Caco-2 (cell line): ENCODE measurements around the gene WNT7A. TPM values are rescaled to one million over a fixed set of nuclear protein-coding genes. Genes with fewer than 3 reads are reported as not detected.

Source experiments
- BruUV-seq: library from RNA; stranded (reverse); fragments of 400-500 nt; replicated peaks from 2 replicates; lab custom pipeline; 2021; lab: Mats Ljungman, UMichigan
- CTCF ChIA-PET: fragments of 300-600 bp; sonication (Branson Sonifier 250); formaldehyde crosslinking; loops from one replicate; lab custom pipeline; 2022; ENCODE audit warnings: antibody characterized with exemption; lab: Charles Lee
- POLR2A ChIA-PET: fragments of 300-600 bp; sonication (Branson Sonifier 250); formaldehyde crosslinking; loops from one replicate; lab custom pipeline; 2022; ENCODE audit warnings: antibody characterized with exemption; lab: Charles Lee
- DNase-seq, 2 experiments: peaks; one replicate each; pipeline versions ENCODE4 v3.0.0 to v3.0.0-alpha.2; 2020 to 2022
- H3K27me3 ChIP-seq: replicated peaks from 2 replicates; pipeline ENCODE4 v1.6.0; 2011; ENCODE audit warnings: low read length; ENCODE audit not compliant: control insufficient read depth, insufficient read depth
- H3K36me3 ChIP-seq: 2 replicates; pipeline ENCODE4 v1.5.1; 2011; ENCODE audit warnings: low read length; ENCODE audit not compliant: control insufficient read depth, insufficient read depth
- H3K4me1 ChIP-seq: fragments of 250-450 bp; sonication (Bioruptor Pico); 2 replicates; pipeline ENCODE4 v1.5.1; 2020; ENCODE audit warnings: mild to moderate bottlenecking
- H3K4me3 ChIP-seq: 2 replicates; pipeline ENCODE4 v1.5.1; 2011; ENCODE audit warnings: low read depth, mild to moderate bottlenecking, control low read depth, low read length
- H3K9me3 ChIP-seq: fragments of 250-450 bp; sonication (Bioruptor Pico); 2 replicates; pipeline ENCODE4 v1.5.1; 2020; ENCODE audit warnings: mild to moderate bottlenecking, moderate library complexity
- H3K27ac Mint-ChIP-seq: one replicate; pipeline ENCODE4 v1.8.0; 2022; ENCODE audit warnings: mixed read lengths; ENCODE audit not compliant: unreplicated experiment
- H3K27me3 Mint-ChIP-seq: one replicate; pipeline ENCODE4 v1.8.0; 2022; ENCODE audit warnings: mixed read lengths; ENCODE audit not compliant: insufficient read depth, unreplicated experiment
- H3K36me3 Mint-ChIP-seq: one replicate; pipeline ENCODE4 v1.8.0; 2022; ENCODE audit warnings: mild to moderate bottlenecking, mixed read lengths; ENCODE audit not compliant: insufficient read depth, unreplicated experiment
- H3K4me1 Mint-ChIP-seq: one replicate; pipeline ENCODE4 v1.8.0; 2022; ENCODE audit warnings: low read depth, mixed read lengths; ENCODE audit not compliant: unreplicated experiment
- H3K4me3 Mint-ChIP-seq: one replicate; pipeline ENCODE4 v1.8.0; 2022; ENCODE audit warnings: mild to moderate bottlenecking, moderate library complexity, mixed read lengths; ENCODE audit not compliant: unreplicated experiment
- H3K9me3 Mint-ChIP-seq: one replicate; pipeline ENCODE4 v1.8.0; 2022; ENCODE audit warnings: mixed read lengths; ENCODE audit not compliant: unreplicated experiment
- CTCF ChIP-seq, 2 experiments: fragments of 200-600 bp in 1 of 2; IDR thresholded peaks; 1 replicate in 1 of 2; 2 replicates in 1 of 2; pipeline versions ENCODE4 v1.5.1 to v1.8.0; 2011 to 2022; ENCODE audit warnings: antibody characterized with exemption in 1 of 2, control low read depth in 1 of 2, inconsistent platforms in 1 of 2, low read depth in 1 of 2, low read length in 1 of 2, mild to moderate bottlenecking in 1 of 2, moderate library complexity in 1 of 2; ENCODE audit not compliant: insufficient read depth in 1 of 2, severe bottlenecking in 1 of 2, unreplicated experiment in 1 of 2
- intact Hi-C: fragments of 100-400 bp; cut with micrococcal nuclease; formaldehyde crosslinking; loops from one replicate; pipeline ENCODE4 v1.10.0; 2022; ENCODE audit not compliant: unreplicated experiment
- total RNA-seq: library from RNA; stranded (reverse); gene quantifications from 2 replicates; pipeline ENCODE4 v1.2.3, GENCODE V29; 2022

WNT7A gene
- total RNA-seq, 1 experiment from 2014 or later, result 1.1 TPM

- Mint-ChIP-seq H3K4me1 (no peaks in the 10 kb centered on the region), H3K27me3 (peaks cover 38% of the 10 kb centered on the region), H3K9me3 (no peaks in the 10 kb centered on the region), H3K27ac (no peak overlapping the region), H3K4me3 (no peak overlapping the region), H3K36me3 (no peaks in the 10 kb centered on the region)
- Histone ChIP-seq H3K27me3 (peaks cover 4% of the 10 kb centered on the region), H3K9me3 (no peaks in the 10 kb centered on the region), H3K4me1 (no peaks in the 10 kb centered on the region; the same call in 1 of the 2 replicates), H3K4me3 (no peak overlapping the region), H3K36me3 (no peaks in the 10 kb centered on the region)
- POLR2A ChIA-PET, result no interaction called here
- no peak for DNase-seq
- BruUV-seq, result no TSS peak
- intact Hi-C loops, result loop anchor here (1.0 to 10.0 kb wide), 4 partner anchors 30 to 376 kb away; no protein-coding TSS in a partner anchor
- no peak for TF ChIP-seq CTCF (IDR thresholded peaks at IDR 0.05; ENCODE audit: insufficient read depth in 1 of 2, low read depth in 1 of 2, low read length in 1 of 2, severe bottlenecking in 1 of 2, unreplicated experiment in 1 of 2)
- CTCF ChIA-PET, result interaction anchor here (0.8 to 1.6 kb wide), 5 partner anchors 9 to 223 kb away, joined by 3 to 9 read pairs (median 3); no protein-coding TSS in a partner anchor
Observed at GRCh38 chr3:13880811-13881156, 913 bp upstream of the WNT7A start.

GRCh38 chr3:13879102-13879945, 547 bp downstream of the WNT7A start:
- peak overlapping the region; percentile 73 for H3K4me3 Mint-ChIP-seq
- H3K27me3 Mint-ChIP-seq, result peaks cover 41% of the 10 kb centered on the region
- H3K9me3 Mint-ChIP-seq, result no peaks in the 10 kb centered on the region
- ChIA-PET POLR2A (no interaction called here), CTCF (interaction anchor here (0.5 to 0.8 kb wide), 2 partner anchors 224 to 732 kb away, joined by 3 to 9 read pairs; no protein-coding TSS in a partner anchor)
- Histone ChIP-seq H3K9me3 (no peaks in the 10 kb centered on the region), H3K4me3 (peak overlapping the region; percentile 27), H3K36me3 (no peaks in the 10 kb centered on the region), H3K4me1 (no peaks in the 10 kb centered on the region; the same call in 1 of the 2 replicates), H3K27me3 (peaks cover 4% of the 10 kb centered on the region)
- H3K36me3 Mint-ChIP-seq, result no peaks in the 10 kb centered on the region
- H3K27ac Mint-ChIP-seq, result no peak overlapping the region
- no peak for TF ChIP-seq CTCF (IDR thresholded peaks at IDR 0.05; ENCODE audit: insufficient read depth in 1 of 2, low read depth in 1 of 2, low read length in 1 of 2, severe bottlenecking in 1 of 2, unreplicated experiment in 1 of 2)
- H3K4me1 Mint-ChIP-seq, result no peaks in the 10 kb centered on the region
- intact Hi-C loops, result no loop called here
- no TSS peak for BruUV-seq
- DNase-seq, result peak in 1 of 2 experiments; percentile 41

- intact Hi-C loops, result no loop called here
- BruUV-seq, result no TSS peak
- ChIA-PET CTCF (no interaction called here), POLR2A (no interaction called here)
- Mint-ChIP-seq H3K4me1 (no peaks in the 10 kb centered on the region), H3K27ac (no peak overlapping the region), H3K27me3 (peaks cover 39% of the 10 kb centered on the region), H3K4me3 (peak overlapping the region; percentile 73), H3K36me3 (no peaks in the 10 kb centered on the region), H3K9me3 (no peaks in the 10 kb centered on the region)
- peak in 1 of 2 experiments; percentile 43 for DNase-seq
- TF ChIP-seq CTCF (IDR thresholded peaks at IDR 0.05; ENCODE audit: insufficient read depth in 1 of 2, low read depth in 1 of 2, low read length in 1 of 2, severe bottlenecking in 1 of 2, unreplicated experiment in 1 of 2), result no peak
- peak overlapping the region; percentile 19 for H3K4me3 ChIP-seq
- H3K9me3 ChIP-seq, result no peaks in the 10 kb centered on the region
- no peaks in the 10 kb centered on the region for H3K36me3 ChIP-seq
- peaks cover 4% of the 10 kb centered on the region for H3K27me3 ChIP-seq
- H3K4me1 ChIP-seq, result no peaks in the 10 kb centered on the region; the same call in 1 of the 2 replicates
Observed at GRCh38 chr3:13878281-13879101, 1.4 kb downstream of the WNT7A start.
